Measurements from ENCODE around the gene ATP6V0C. TPM values are rescaled to one million over a fixed set of nuclear protein-coding genes. Genes with fewer than 3 reads are reported as not detected.
A peak's percentile ranks its signal among the peaks of the same experiment; 100 is the strongest.

Gene ATP6V0C
- total RNA-seq, 1 donor from 2014 or later: 311 TPM

- H3K4me3 ChIP-seq (ENCODE audit: insufficient read depth, low read depth, low read length): no peak overlapping the region
- no peak for FAIRE-seq
- no peaks in the 10 kb centered on the region for H3K9me3 ChIP-seq (ENCODE audit: insufficient read depth, low read depth, low read length)
- DNase-seq (ENCODE audit: low read depth): no peak
- Mint-ChIP-seq H3K27me3 (ENCODE audit: low read depth, unreplicated experiment) (peaks cover 12% of the 10 kb centered on the region), H3K36me3 (ENCODE audit: low read depth, unreplicated experiment) (peaks cover 2% of the 10 kb centered on the region), H3K4me3 (ENCODE audit: unreplicated experiment) (no peak overlapping the region), H3K4me1 (ENCODE audit: low read depth, unreplicated experiment) (peaks cover 4% of the 10 kb centered on the region), H3K9me3 (ENCODE audit: unreplicated experiment) (no peaks in the 10 kb centered on the region), H3K27ac (ENCODE audit: unreplicated experiment) (no peak overlapping the region)
- H3K27ac ChIP-seq (ENCODE audit: low read depth, low read length): no peak overlapping the region
- H3K27me3 ChIP-seq (ENCODE audit: insufficient read depth, low read length): no peaks in the 10 kb centered on the region
- H3K79me2 ChIP-seq (ENCODE audit: insufficient read depth, low read length): peaks cover 2% of the 10 kb centered on the region
- H2AFZ ChIP-seq (ENCODE audit: low read depth, low read length): no peak overlapping the region
- peaks cover 15% of the 10 kb centered on the region for H3K4me1 ChIP-seq (ENCODE audit: insufficient read depth, low read length)
- no peak overlapping the region for H3K9ac ChIP-seq (ENCODE audit: low read length)
- no peak for TF ChIP-seq EZH2 (IDR thresholded peaks at IDR 0.05; ENCODE audit: insufficient read depth, low read length)
- TF ChIP-seq, protein P1, sequence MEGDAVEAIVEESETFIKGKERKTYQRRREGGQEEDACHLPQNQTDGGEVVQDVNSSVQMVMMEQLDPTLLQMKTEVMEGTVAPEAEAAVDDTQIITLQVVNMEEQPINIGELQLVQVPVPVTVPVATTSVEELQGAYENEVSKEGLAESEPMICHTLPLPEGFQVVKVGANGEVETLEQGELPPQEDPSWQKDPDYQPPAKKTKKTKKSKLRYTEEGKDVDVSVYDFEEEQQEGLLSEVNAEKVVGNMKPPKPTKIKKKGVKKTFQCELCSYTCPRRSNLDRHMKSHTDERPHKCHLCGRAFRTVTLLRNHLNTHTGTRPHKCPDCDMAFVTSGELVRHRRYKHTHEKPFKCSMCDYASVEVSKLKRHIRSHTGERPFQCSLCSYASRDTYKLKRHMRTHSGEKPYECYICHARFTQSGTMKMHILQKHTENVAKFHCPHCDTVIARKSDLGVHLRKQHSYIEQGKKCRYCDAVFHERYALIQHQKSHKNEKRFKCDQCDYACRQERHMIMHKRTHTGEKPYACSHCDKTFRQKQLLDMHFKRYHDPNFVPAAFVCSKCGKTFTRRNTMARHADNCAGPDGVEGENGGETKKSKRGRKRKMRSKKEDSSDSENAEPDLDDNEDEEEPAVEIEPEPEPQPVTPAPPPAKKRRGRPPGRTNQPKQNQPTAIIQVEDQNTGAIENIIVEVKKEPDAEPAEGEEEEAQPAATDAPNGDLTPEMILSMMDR (IDR thresholded peaks at IDR 0.05; ENCODE audit: insufficient read depth, low read depth, low read length): no peak
- no peaks in the 10 kb centered on the region for H3K36me3 ChIP-seq (ENCODE audit: insufficient read depth, low read length)
- peaks cover 5% of the 10 kb centered on the region for H4K20me1 ChIP-seq (ENCODE audit: insufficient read depth, low read length)
- no peak overlapping the region for H3K4me2 ChIP-seq (ENCODE audit: low read length)
These were observed 47.9 kb upstream of the ATP6V0C start for GRCh38 chr16:2465653-2466415.

- H3K27me3 Mint-ChIP-seq (ENCODE audit: low read depth, unreplicated experiment): peaks cover 12% of the 10 kb centered on the region
- Histone ChIP-seq H3K4me2 (ENCODE audit: low read length) (peak overlapping the region; percentile 89), H3K79me2 (ENCODE audit: insufficient read depth, low read length) (no peaks in the 10 kb centered on the region), H3K27me3 (ENCODE audit: insufficient read depth, low read length) (no peaks in the 10 kb centered on the region), H2AFZ (ENCODE audit: low read depth, low read length) (peak overlapping the region; percentile 54), H3K9me3 (ENCODE audit: insufficient read depth, low read depth, low read length) (no peaks in the 10 kb centered on the region), H3K27ac (ENCODE audit: low read depth, low read length) (no peak overlapping the region), H4K20me1 (ENCODE audit: insufficient read depth, low read length) (peaks cover 5% of the 10 kb centered on the region), H3K4me1 (ENCODE audit: insufficient read depth, low read length) (peaks cover 19% of the 10 kb centered on the region), H3K4me3 (ENCODE audit: insufficient read depth, low read depth, low read length) (no peak overlapping the region), H3K36me3 (ENCODE audit: insufficient read depth, low read length) (no peaks in the 10 kb centered on the region), H3K9ac (ENCODE audit: low read length) (peak overlapping the region; percentile 61)
- peaks cover 1% of the 10 kb centered on the region for H3K36me3 Mint-ChIP-seq (ENCODE audit: low read depth, unreplicated experiment)
- no peak overlapping the region for H3K4me3 Mint-ChIP-seq (ENCODE audit: unreplicated experiment)
- peak overlapping the region; percentile 26 for H3K27ac Mint-ChIP-seq (ENCODE audit: unreplicated experiment)
- H3K9me3 Mint-ChIP-seq (ENCODE audit: unreplicated experiment): no peaks in the 10 kb centered on the region
- H3K4me1 Mint-ChIP-seq (ENCODE audit: low read depth, unreplicated experiment): peaks cover 4% of the 10 kb centered on the region
- FAIRE-seq: no peak
- TF ChIP-seq EZH2 (IDR thresholded peaks at IDR 0.05; ENCODE audit: insufficient read depth, low read length): no peak
- TF ChIP-seq, protein P1 (IDR thresholded peaks at IDR 0.05; ENCODE audit: insufficient read depth, low read depth, low read length): no peak
- DNase-seq (ENCODE audit: low read depth): no peak
These were observed 46.9 kb upstream of the ATP6V0C start for GRCh38 chr16:2466667-2467527.
